Measurements from ENCODE around the gene CYB5R2. TPM values are rescaled to one million over a fixed set of nuclear protein-coding genes. Genes with fewer than 3 reads are reported as not detected.

CYB5R2 gene
- total RNA-seq, 1 donor from 2014 or later: 18.7 TPM

Other genes starting within 250 kb of the CYB5R2 start
- not detected in 2 replicates for gene OLFML1, start 188.0 kb downstream of the CYB5R2 start, total RNA-seq
- 1.6 and 1.7 TPM in 2 replicates for gene PPFIBP2, start 159.5 kb downstream of the CYB5R2 start, total RNA-seq
- gene OVCH2, start 33.0 kb upstream of the CYB5R2 start, total RNA-seq: not detected in 2 replicates
- gene OR5P2, start 123.4 kb upstream of the CYB5R2 start, total RNA-seq: not detected in 2 replicates
- gene OR5P3, start 157.3 kb upstream of the CYB5R2 start, total RNA-seq: not detected in 2 replicates